Chondrocyte (in vitro differentiated cells): ENCODE data around the gene HMG20B. TPM values are rescaled to one million over a fixed set of nuclear protein-coding genes. Genes with fewer than 3 reads are reported as not detected.
"Not testable (repeated sequence)": the region's sequence is repeated elsewhere in the genome, so short reads cannot be mapped to it uniquely, and the experiment has no call there.

ENCODE experiments used
- DNase-seq: peaks from one replicate; pipeline ENCODE4 v3.0.0; 2021; ENCODE audit warnings: mixed read lengths, low spot score
- H3K27ac Mint-ChIP-seq: one replicate; pipeline ENCODE4 v1.8.0; 2021; ENCODE audit warnings: mild to moderate bottlenecking, moderate library complexity, mixed read lengths; ENCODE audit not compliant: unreplicated experiment
- H3K27me3 Mint-ChIP-seq: 2 replicates; pipeline ENCODE4 v1.8.0; 2021; ENCODE audit warnings: low read depth, mixed read lengths
- H3K36me3 Mint-ChIP-seq: 2 replicates; pipeline ENCODE4 v1.8.0; 2021; ENCODE audit warnings: low read depth, mixed read lengths
- H3K4me1 Mint-ChIP-seq: 2 replicates; pipeline ENCODE4 v1.8.0; 2021; ENCODE audit warnings: low read depth, mild to moderate bottlenecking, mixed read lengths
- H3K4me3 Mint-ChIP-seq: one replicate; pipeline ENCODE4 v1.8.0; 2021; ENCODE audit warnings: mild to moderate bottlenecking, moderate library complexity, mixed read lengths; ENCODE audit not compliant: unreplicated experiment
- H3K9me3 Mint-ChIP-seq: 2 replicates; pipeline ENCODE4 v1.8.0; 2021; ENCODE audit warnings: low read depth, mixed read lengths
- CTCF ChIP-seq: fragments of 200-600 bp; sonication (generic); IDR thresholded peaks from 2 replicates; pipeline ENCODE4 v1.5.0; 2021; ENCODE audit warnings: antibody characterized with exemption, mild to moderate bottlenecking, moderate library complexity
- total RNA-seq: library from RNA; stranded (reverse); gene quantifications from 3 replicates; pipeline ENCODE4 v1.2.1, GENCODE V29; 2021

Gene HMG20B
- total RNA-seq, 1 donor from 2014 or later = 60.9 TPM

DNA sequence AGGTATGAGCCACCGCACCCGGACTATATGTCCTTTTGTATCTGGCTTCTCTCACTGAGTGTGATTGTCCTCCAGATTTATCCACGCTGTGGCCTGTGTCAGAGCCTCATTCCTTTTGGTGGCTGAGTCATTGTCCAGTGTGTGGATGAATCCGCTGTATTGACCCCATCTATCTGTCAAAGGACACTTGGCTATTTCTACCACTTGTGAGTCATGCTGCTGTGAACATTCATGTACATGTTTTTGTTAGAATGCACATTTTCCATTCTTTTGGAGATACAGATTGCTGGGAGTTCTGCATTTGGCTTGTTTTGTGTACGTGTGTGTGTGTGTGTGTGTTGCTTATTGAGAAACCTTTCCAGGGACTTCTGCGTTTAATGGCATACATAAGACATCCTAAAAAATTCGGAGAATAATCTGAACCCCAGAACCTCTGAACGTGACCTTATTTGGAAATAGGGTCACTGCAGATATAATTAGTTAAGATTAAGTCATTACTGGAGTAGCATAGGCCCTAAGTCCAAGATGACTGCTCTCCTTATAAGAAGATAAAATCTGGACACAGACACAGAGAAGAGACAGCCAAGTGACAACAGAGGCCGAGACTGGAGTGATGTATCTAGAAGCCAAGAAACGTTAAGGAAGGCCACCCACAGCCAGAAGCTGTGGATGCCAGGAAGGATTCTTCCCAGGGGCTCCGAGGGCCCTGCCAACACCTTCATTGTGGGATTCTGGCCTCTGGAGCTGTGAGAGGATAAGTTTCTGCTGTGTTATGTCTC lies 7.6 kb downstream of the HMG20B start:
- Mint-ChIP-seq H3K4me3 (no peak overlapping the region), H3K4me1 (peaks cover 21% of the 10 kb centered on the region), H3K27ac (peak overlapping the region; percentile 63), H3K9me3 (no peaks in the 10 kb centered on the region), H3K27me3 (no peaks in the 10 kb centered on the region), H3K36me3 (peaks cover 2% of the 10 kb centered on the region)
- no peak for TF ChIP-seq CTCF
- no peak for DNase-seq

- not testable (repeated sequence) for H3K36me3 Mint-ChIP-seq, H3K9me3 Mint-ChIP-seq, DNase-seq, H3K27ac Mint-ChIP-seq, H3K27me3 Mint-ChIP-seq, H3K4me3 Mint-ChIP-seq
- H3K4me1 Mint-ChIP-seq = peaks cover 19% of the 10 kb centered on the region
Observed at GRCh38 chr19:3581792-3582191, 9.0 kb downstream of the HMG20B start.

- not testable (repeated sequence) for H3K27ac Mint-ChIP-seq, H3K36me3 Mint-ChIP-seq, H3K9me3 Mint-ChIP-seq, H3K4me3 Mint-ChIP-seq, H3K27me3 Mint-ChIP-seq, DNase-seq
- H3K4me1 Mint-ChIP-seq = peaks cover 19% of the 10 kb centered on the region
Observed at GRCh38 chr19:3584036-3584802, 11.5 kb downstream of the HMG20B start.

DNA sequence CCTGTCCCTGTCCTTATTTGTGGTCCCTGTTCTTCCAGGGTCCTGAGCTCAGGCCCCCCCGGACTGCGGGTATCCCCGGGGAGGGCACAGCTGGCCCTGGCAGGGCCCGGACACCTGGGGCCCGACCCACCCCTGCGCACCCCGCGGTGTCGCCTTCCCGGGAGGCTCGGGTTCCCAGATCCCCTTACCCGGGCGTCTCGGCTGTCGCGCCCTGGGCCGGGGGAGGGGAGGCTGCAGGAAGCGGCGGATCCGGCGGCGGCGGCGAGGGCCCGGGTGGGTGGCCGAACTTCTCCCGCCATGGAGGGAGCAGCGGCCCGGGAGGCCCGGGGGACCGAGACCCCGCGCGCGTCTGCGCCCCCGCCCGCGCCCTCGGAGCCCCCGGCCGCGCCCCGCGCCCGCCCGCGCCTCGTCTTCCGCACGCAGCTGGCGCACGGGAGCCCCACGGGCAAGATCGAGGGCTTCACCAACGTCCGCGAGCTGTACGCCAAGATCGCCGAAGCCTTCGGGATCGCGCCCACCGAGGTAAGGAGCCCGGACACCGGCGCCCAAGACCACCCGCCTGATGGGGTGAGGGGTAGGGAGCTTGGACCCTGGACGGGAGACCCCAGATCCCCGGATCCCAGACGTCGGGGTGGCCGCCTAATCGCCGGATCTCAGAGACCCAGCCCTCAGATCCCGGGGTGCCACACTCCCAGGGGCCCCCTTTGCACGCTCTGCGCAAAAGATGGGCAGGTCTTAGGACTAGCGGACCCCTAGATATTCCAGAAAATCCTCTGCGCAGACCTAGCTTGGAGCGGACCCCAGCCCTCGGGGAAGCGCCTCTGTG lies 12.8 kb downstream of the HMG20B start, which contains the start of gene GIPC3:
TSS of gene GIPC3 (plus strand) at position 178 of the 826 bp plus-strand sequence. CDS start at position 298, 120 bp downstream.
- peak within 1 kb of the TSS; percentile 22 for H3K4me3 Mint-ChIP-seq
- DNase-seq = no peak
- H3K27me3 Mint-ChIP-seq = peaks cover 2% of the 10 kb centered on the region

DNA sequence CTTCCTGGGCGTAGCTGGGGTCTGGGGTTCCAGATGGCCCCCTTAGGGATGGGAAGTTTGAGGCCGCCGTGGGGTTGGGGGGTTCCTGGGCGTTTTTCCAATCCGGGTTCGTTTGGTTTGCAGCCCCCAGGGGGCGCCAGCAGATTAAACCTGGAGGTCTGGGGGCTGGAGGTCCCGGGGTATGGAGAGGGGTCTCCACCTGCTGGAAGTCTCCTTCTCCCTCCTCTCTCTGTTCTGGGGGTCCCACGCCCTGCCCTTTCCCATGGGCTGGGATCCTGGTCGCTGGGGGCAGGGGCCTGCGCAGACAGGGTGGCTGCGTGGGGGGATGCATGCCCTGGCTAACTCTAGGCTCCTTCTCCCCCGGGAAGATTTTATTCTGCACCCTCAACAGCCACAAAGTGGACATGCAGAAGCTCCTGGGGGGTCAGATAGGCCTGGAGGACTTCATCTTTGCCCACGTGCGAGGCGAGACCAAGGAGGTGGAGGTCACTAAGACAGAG lies 13.4 kb downstream of the HMG20B start:
- no peaks in the 10 kb centered on the region for H3K9me3 Mint-ChIP-seq
- no peak overlapping the region for H3K27ac Mint-ChIP-seq
- H3K4me1 Mint-ChIP-seq = no peaks in the 10 kb centered on the region
- peaks cover 2% of the 10 kb centered on the region for H3K27me3 Mint-ChIP-seq
- H3K4me3 Mint-ChIP-seq = peak overlapping the region; percentile 22
- peak; percentile 83 for TF ChIP-seq CTCF
- no peak for DNase-seq
- H3K36me3 Mint-ChIP-seq = no peaks in the 10 kb centered on the region

More for the DNA sequence above, 12.8 kb downstream of the HMG20B start, which contains the start of gene GIPC3:
- peaks cover 6% of the 10 kb centered on the region for H3K4me1 Mint-ChIP-seq
- H3K36me3 Mint-ChIP-seq = no peaks in the 10 kb centered on the region
- no peak for TF ChIP-seq CTCF
- H3K27ac Mint-ChIP-seq = no peak within 1 kb of the TSS
- H3K9me3 Mint-ChIP-seq = no peaks in the 10 kb centered on the region
